ENCODE data around the gene DENND5A. TPM values are rescaled to one million over a fixed set of nuclear protein-coding genes. Genes with fewer than 3 reads are reported as not detected.
A peak's percentile ranks its signal among the peaks of the same experiment; 100 is the strongest.
"Not testable (repeated sequence)": the region's sequence is repeated elsewhere in the genome, so short reads cannot be mapped to it uniquely, and the experiment has no call there.

Gene DENND5A
- total and polyA plus RNA-seq, 9 of the 15 experiments (the other 6 are each of a cell fraction or from before 2014, with no cell fraction given), result 11.7 to 130 (median 46.3) TPM

- H3K4me2 ChIP-seq (ENCODE audit: insufficient read depth, low read length); H3K4me3 ChIP-seq; H3K9me3 ChIP-seq (replicated peaks; ENCODE audit: control insufficient read depth, insufficient read depth, low read depth, low read length); H3K9ac ChIP-seq (ENCODE audit: insufficient read depth in 1 of 2, low read depth in 2 of 2, low read length in 2 of 2); H3K9me1 ChIP-seq (ENCODE audit: control insufficient read depth, insufficient read depth, low read length); FAIRE-seq; CTCF ChIA-PET (ENCODE audit: low intra/inter-chr PET ratio); in situ Hi-C loops (cut with MboI); BruUV-seq (replicated peaks); H2AFZ ChIP-seq (ENCODE audit: low read depth, low read length); H3K27ac ChIP-seq (ENCODE audit: extremely low read depth, low read depth, low read length); H3K27me3 ChIP-seq (ENCODE audit: control insufficient read depth in 2 of 2, insufficient read depth in 2 of 2, low read length in 2 of 2); H3K36me3 ChIP-seq (ENCODE audit: control insufficient read depth, insufficient read depth, low read length); DNase-seq (ENCODE audit: extremely low read depth in 1 of 4, low spot score in 3 of 4); ATAC-seq: not testable (repeated sequence)
- peaks cover 13% of the 10 kb centered on the region for H4K20me1 ChIP-seq (replicated peaks; ENCODE audit: control insufficient read depth, insufficient read depth, low read length)
- intact Hi-C loops (cut with micrococcal nuclease), result loop anchor here (5.0 kb wide), 1 partner anchor 53 kb away; no protein-coding TSS in a partner anchor
- peaks cover 76% of the 10 kb centered on the region for H3K79me2 ChIP-seq (ENCODE audit: control insufficient read depth, insufficient read depth, low read length)
- POLR2A ChIA-PET, result interaction anchor here (0.6 to 2.5 kb wide), 9 partner anchors 8 to 103 kb away, joined by 3 to 25 read pairs (median 4); no protein-coding TSS in a partner anchor
- TF ChIP-seq C11orf30 (IDR thresholded peaks at IDR 0.05; ENCODE audit: low read depth) (peak; percentile 2; the same call in 1 of the 2 replicates), KDM1A (IDR thresholded peaks at IDR 0.05) (peak; percentile 57 to 70; a peak in 3 of 4 replicates)
- H3K4me1 ChIP-seq (replicated peaks in 1 of 2; ENCODE audit: control insufficient read depth in 2 of 2, insufficient read depth in 2 of 2, low read length in 2 of 2), result peaks cover 4 to 22% of the 10 kb centered on the region in 2 experiments; a peak in 4 of 5 replicates
- 93% methylated on average over 1 of the region's 2 CpGs for WGBS (ENCODE audit: insufficient coverage, low coverage, missing lambda C conversion rate)
Observed at GRCh38 chr11:9260838-9261146, 4.4 kb downstream of the DENND5A start.

- Histone ChIP-seq H2AFZ (ENCODE audit: low read depth, low read length) (no peak overlapping the region), H4K20me1 (replicated peaks; ENCODE audit: control insufficient read depth, insufficient read depth, low read length) (peaks cover 13% of the 10 kb centered on the region), H3K4me2 (ENCODE audit: insufficient read depth, low read length) (no peak overlapping the region), H3K27me3 (ENCODE audit: control insufficient read depth in 2 of 2, insufficient read depth in 2 of 2, low read length in 2 of 2) (no peaks in the 10 kb centered on the region), H3K9me1 (ENCODE audit: control insufficient read depth, insufficient read depth, low read length) (no peaks in the 10 kb centered on the region), H3K4me1 (replicated peaks in 1 of 2; ENCODE audit: control insufficient read depth in 2 of 2, insufficient read depth in 2 of 2, low read length in 2 of 2) (peaks cover 0 to 17% of the 10 kb centered on the region in 2 experiments; a peak in 2 of 5 replicates), H3K9me3 (replicated peaks; ENCODE audit: control insufficient read depth, insufficient read depth, low read depth, low read length) (no peaks in the 10 kb centered on the region), H3K79me2 (ENCODE audit: control insufficient read depth, insufficient read depth, low read length) (peaks cover 77% of the 10 kb centered on the region), H3K9ac (ENCODE audit: insufficient read depth in 1 of 2, low read depth in 2 of 2, low read length in 2 of 2) (no peak overlapping the region), H3K4me3 (no peak overlapping the region), H3K27ac (ENCODE audit: extremely low read depth, low read depth, low read length) (no peak overlapping the region), H3K36me3 (ENCODE audit: control insufficient read depth, insufficient read depth, low read length) (peaks cover 9% of the 10 kb centered on the region; the same call in 1 of the 3 replicates)
- FAIRE-seq (no peak), ATAC-seq (no peak), DNase-seq (ENCODE audit: extremely low read depth in 1 of 4, low spot score in 3 of 4) (peak in 1 of 4 experiments; percentile 23)
- POLR2A ChIA-PET, result interaction anchor here (0.6 to 2.5 kb wide), 7 partner anchors 9 to 104 kb away, joined by 3 to 25 read pairs (median 4); no protein-coding TSS in a partner anchor
- intact Hi-C loops (cut with micrococcal nuclease) (loop anchor here (5.0 kb wide), 1 partner anchor 53 kb away; no protein-coding TSS in a partner anchor), in situ Hi-C loops (cut with MboI) (no loop called here)
- WGBS (ENCODE audit: insufficient coverage, low coverage, missing lambda C conversion rate), result 53% methylated on average over 3 of the region's 4 CpGs
- CTCF ChIA-PET (ENCODE audit: low intra/inter-chr PET ratio), result no interaction called here
- no TSS peak for BruUV-seq (replicated peaks)
- TF ChIP-seq TFAM (CRISPR knock-in tag; conservative IDR thresholded peaks at IDR 0.05), result no peak
- TF ChIP-seq NR0B1 (IDR thresholded peaks at IDR 0.05; ENCODE audit: partially characterized antibody), result no peak
- peak; percentile 84 for TF ChIP-seq MAFG (tag; conservative IDR thresholded peaks at IDR 0.05)
- TF ChIP-seq MEIS2 (IDR thresholded peaks at IDR 0.05; ENCODE audit: partially characterized antibody), result peak; percentile 21
- no peak for TF ChIP-seq GTF2A2 (tag; IDR thresholded peaks at IDR 0.05)
- peak in 2 of 3 experiments; percentile 22 to 40; a peak in 2 of 6 replicates for TF ChIP-seq CTCF (IDR thresholded peaks at IDR 0.05 in 2 of 3, conservative IDR thresholded peaks at IDR 0.05 in 1 of 3; ENCODE audit: insufficient read depth in 2 of 3, low read depth in 1 of 3, low read length in 3 of 3)
- TF ChIP-seq SUPT5H (IDR thresholded peaks at IDR 0.05), result no peak
- no peak for TF ChIP-seq FOXK2 (conservative IDR thresholded peaks at IDR 0.05 in 1 of 2, IDR thresholded peaks at IDR 0.05 in 1 of 2; ENCODE audit: low read depth in 2 of 2)
- TF ChIP-seq ZNF197 (CRISPR knock-in tag; IDR thresholded peaks at IDR 0.05; ENCODE audit: low read depth), result no peak
- peak; percentile 90 for TF ChIP-seq C11orf30 (IDR thresholded peaks at IDR 0.05; ENCODE audit: low read depth)
Observed at GRCh38 chr11:9259981-9260837, 4.9 kb downstream of the DENND5A start.
